NCI-H128 (cell line): Measurements from ENCODE around the gene PHETA1.
A peak's percentile ranks its signal among the peaks of the same experiment; 100 is the strongest.
"Not testable (repeated sequence)": the region's sequence is repeated elsewhere in the genome, so short reads cannot be mapped to it uniquely, and the experiment has no call there.

Experiments used
- DNase-seq: peaks from one replicate; lab custom pipeline; 2025; ENCODE audit not compliant: unreplicated experiment; lab: John Stamatoyannopoulos, UW

PHETA1 gene

GRCh38 chr12:111405859-111406473 lies 37.1 kb upstream of the PHETA1 start, which contains the start of gene SH2B3:
Gene SH2B3, plus strand, starts transcription at chr12:111405923. Its CDS starts 12,223 bp downstream, at chr12:111418146.
- no peak for DNase-seq

- DNase-seq = peak; percentile 84
Measured at GRCh38 chr12:111405149-111405858, 36.4 kb upstream of the PHETA1 start.

GRCh38 chr12:111404362-111405148 lies 35.7 kb upstream of the PHETA1 start:
- no peak for DNase-seq

- not testable (repeated sequence) for DNase-seq
Measured at GRCh38 chr12:111402490-111402824, 33.6 kb upstream of the PHETA1 start.

GRCh38 chr12:111401167-111401605 lies 32.3 kb upstream of the PHETA1 start:
- no peak for DNase-seq

GRCh38 chr12:111399741-111400404 lies 31.0 kb upstream of the PHETA1 start:
- DNase-seq = not testable (repeated sequence)

GRCh38 chr12:111398530-111398929 lies 29.6 kb upstream of the PHETA1 start:
- no peak for DNase-seq

- no peak for DNase-seq
Measured at GRCh38 chr12:111396726-111397445, 28.0 kb upstream of the PHETA1 start.

GRCh38 chr12:111396271-111396670 lies 27.4 kb upstream of the PHETA1 start:
- DNase-seq = not testable (repeated sequence)

- no peak for DNase-seq
Measured at GRCh38 chr12:111395336-111396187, 26.7 kb upstream of the PHETA1 start.

GRCh38 chr12:111394480-111394879 lies 25.6 kb upstream of the PHETA1 start:
- no peak for DNase-seq

- DNase-seq = no peak
Measured at GRCh38 chr12:111393700-111394300, 24.9 kb upstream of the PHETA1 start.

- no peak for DNase-seq
Measured at GRCh38 chr12:111390910-111391309, 22.0 kb upstream of the PHETA1 start.

GRCh38 chr12:111389635-111390034 lies 20.7 kb upstream of the PHETA1 start:
- DNase-seq = no peak

GRCh38 chr12:111387747-111388323 lies 18.9 kb upstream of the PHETA1 start:
- DNase-seq = no peak

- DNase-seq = no peak
Measured at GRCh38 chr12:111386885-111387284, 18.0 kb upstream of the PHETA1 start.

GRCh38 chr12:111384596-111384995 lies 15.7 kb upstream of the PHETA1 start:
- no peak for DNase-seq

GRCh38 chr12:111379942-111380554 lies 11.2 kb upstream of the PHETA1 start:
- DNase-seq = no peak

GRCh38 chr12:111377440-111377839 lies 8.5 kb upstream of the PHETA1 start:
- no peak for DNase-seq
